CD4-positive, alpha-beta memory T cell (primary cell): ENCODE data around the gene THSD7A. TPM values are rescaled to one million over a fixed set of nuclear protein-coding genes. Genes with fewer than 3 reads are reported as not detected.

Experiments used
- CTCF ChIA-PET: fragments of 350-600 bp; sonication (Branson Sonifier 250); formaldehyde crosslinking; loops from one replicate; lab custom pipeline; 2021; ENCODE audit warnings: inconsistent platforms; ENCODE audit not compliant: partially characterized antibody; lab: Charles Lee
- POLR2A ChIA-PET: fragments of 350-600 bp; sonication (Branson Sonifier 250); formaldehyde crosslinking; loops from one replicate; lab custom pipeline; 2021; ENCODE audit not compliant: partially characterized antibody; lab: Charles Lee
- DNase-seq, 5 donors: peaks; one replicate each; pipeline versions ENCODE4 v3.0.0 to v3.0.0-alpha.2; 2020 to 2022; ENCODE audit warnings: mixed read lengths in 1 of 5
- H3K27ac ChIP-seq: one replicate; pipeline ENCODE4 v1.7.0; 2013; ENCODE audit warnings: low read depth, low read length
- H3K27me3 ChIP-seq: 2 replicates; pipeline ENCODE4 v1.7.0; 2013; ENCODE audit warnings: mild to moderate bottlenecking, low read length, moderate library complexity; ENCODE audit not compliant: insufficient read depth
- H3K36me3 ChIP-seq: 2 replicates; pipeline ENCODE4 v1.7.0; 2013; ENCODE audit warnings: mild to moderate bottlenecking, low read length, moderate library complexity; ENCODE audit not compliant: insufficient read depth
- H3K4me1 ChIP-seq: 2 replicates; pipeline ENCODE4 v1.7.0; 2013; ENCODE audit warnings: mild to moderate bottlenecking, low read length, moderate library complexity; ENCODE audit not compliant: insufficient read depth
- H3K4me3 ChIP-seq, 2 donors: one replicate each; pipeline ENCODE4 v1.7.0; 2013; ENCODE audit warnings: low read length in 2 of 2, mild to moderate bottlenecking in 1 of 2
- H3K9me3 ChIP-seq, 2 donors: one replicate each; pipeline ENCODE4 v1.7.0; 2013; ENCODE audit warnings: low read length in 2 of 2, control low read depth in 1 of 2; ENCODE audit not compliant: control insufficient read depth in 1 of 2
- H3K27ac Mint-ChIP-seq, 7 donors: one replicate each; pipeline ENCODE4 v1.8.0; 2020 to 2021; ENCODE audit warnings: mixed read lengths in 7 of 7, mild to moderate bottlenecking in 6 of 7, inconsistent platforms in 3 of 7, moderate library complexity in 3 of 7
- H3K27me3 Mint-ChIP-seq, 2 donors: one replicate each; pipeline ENCODE4 v1.8.0; 2020 to 2021; ENCODE audit warnings: mixed read lengths in 2 of 2
- H3K36me3 Mint-ChIP-seq, 2 donors: one replicate each; pipeline ENCODE4 v1.8.0; 2020 to 2021; ENCODE audit warnings: mixed read lengths in 2 of 2, inconsistent platforms in 1 of 2, mild to moderate bottlenecking in 1 of 2
- H3K4me1 Mint-ChIP-seq, 4 donors: one replicate each; pipeline ENCODE4 v1.8.0; 2020 to 2021; ENCODE audit warnings: mixed read lengths in 4 of 4, mild to moderate bottlenecking in 1 of 4
- H3K4me3 Mint-ChIP-seq, 8 donors: one replicate each; pipeline ENCODE4 v1.8.0; 2020 to 2021; ENCODE audit warnings: mixed read lengths in 8 of 8, mild to moderate bottlenecking in 7 of 8, moderate library complexity in 6 of 8, inconsistent platforms in 3 of 8
- H3K9me3 Mint-ChIP-seq, 8 donors: one replicate each; pipeline ENCODE4 v1.8.0; 2020 to 2021; ENCODE audit warnings: mixed read lengths in 8 of 8, mild to moderate bottlenecking in 5 of 8, inconsistent platforms in 3 of 8, moderate library complexity in 1 of 8
- intact Hi-C: fragments of 100-400 bp; cut with micrococcal nuclease; formaldehyde crosslinking; loops from one replicate; pipeline ENCODE4 v1.15.1; 2023
- polyA plus RNA-seq, 2 donors: library from polyadenylated mRNA; unstranded; fragments of 300-500 nt; fragmentation: Illumina TruSeq; gene quantifications; one replicate each; pipeline ENCODE4 v1.2.3, GENCODE V29; 2021
- total RNA-seq, 2 experiments: library from RNA; stranded (reverse); gene quantifications; one replicate each; pipeline ENCODE4 v1.2.3, GENCODE V29; 2021

The THSD7A gene
- total and polyA plus RNA-seq, 4 experiments from 2014 or later = not detected

GRCh38 chr7:11642276-11642675 lies 189.7 kb downstream of the THSD7A start:
- Histone ChIP-seq H3K4me3 (no peak overlapping the region), H3K36me3 (no peaks in the 10 kb centered on the region), H3K9me3 (no peaks in the 10 kb centered on the region), H3K4me1 (no peaks in the 10 kb centered on the region), H3K27me3 (no peaks in the 10 kb centered on the region), H3K27ac (no peak overlapping the region)
- no peaks in the 10 kb centered on the region for H3K27me3 Mint-ChIP-seq
- H3K36me3 Mint-ChIP-seq = no peaks in the 10 kb centered on the region
- intact Hi-C loops = no loop called here
- no peak overlapping the region for H3K4me3 Mint-ChIP-seq
- H3K4me1 Mint-ChIP-seq = no peaks in the 10 kb centered on the region
- H3K9me3 Mint-ChIP-seq = no peaks in the 10 kb centered on the region
- CTCF ChIA-PET = no interaction called here
- H3K27ac Mint-ChIP-seq = no peak overlapping the region
- DNase-seq = no peak
- POLR2A ChIA-PET = no interaction called here

- Mint-ChIP-seq H3K27me3 (no peaks in the 10 kb centered on the region), H3K36me3 (no peaks in the 10 kb centered on the region), H3K27ac (no peak overlapping the region), H3K4me3 (no peak overlapping the region), H3K4me1 (no peaks in the 10 kb centered on the region), H3K9me3 (peaks cover 0 to 2% (median 0%) of the 10 kb centered on the region in 8 donors)
- ChIA-PET POLR2A (no interaction called here), CTCF (no interaction called here)
- Histone ChIP-seq H3K36me3 (no peaks in the 10 kb centered on the region), H3K4me1 (no peaks in the 10 kb centered on the region), H3K9me3 (no peaks in the 10 kb centered on the region), H3K27me3 (no peaks in the 10 kb centered on the region), H3K27ac (no peak overlapping the region), H3K4me3 (no peak overlapping the region)
- intact Hi-C loops = no loop called here
- DNase-seq = no peak
Observed at GRCh38 chr7:11638011-11638774, 193.8 kb downstream of the THSD7A start.

GRCh38 chr7:11636274-11636673 lies 195.7 kb downstream of the THSD7A start:
- Histone ChIP-seq H3K27me3 (no peaks in the 10 kb centered on the region), H3K9me3 (no peaks in the 10 kb centered on the region), H3K36me3 (no peaks in the 10 kb centered on the region), H3K27ac (no peak overlapping the region), H3K4me1 (no peaks in the 10 kb centered on the region), H3K4me3 (no peak overlapping the region)
- POLR2A ChIA-PET = no interaction called here
- H3K4me3 Mint-ChIP-seq = no peak overlapping the region
- H3K9me3 Mint-ChIP-seq = peaks cover 0 to 2% (median 0%) of the 10 kb centered on the region in 8 donors
- CTCF ChIA-PET = no interaction called here
- no peaks in the 10 kb centered on the region for H3K4me1 Mint-ChIP-seq
- H3K27ac Mint-ChIP-seq = no peak overlapping the region
- intact Hi-C loops = no loop called here
- H3K36me3 Mint-ChIP-seq = no peaks in the 10 kb centered on the region
- DNase-seq = no peak
- H3K27me3 Mint-ChIP-seq = no peaks in the 10 kb centered on the region

GRCh38 chr7:11633310-11633709 lies 198.7 kb downstream of the THSD7A start:
- DNase-seq = no peak
- Histone ChIP-seq H3K9me3 (no peaks in the 10 kb centered on the region), H3K36me3 (no peaks in the 10 kb centered on the region), H3K27ac (no peak overlapping the region), H3K4me3 (no peak overlapping the region), H3K4me1 (no peaks in the 10 kb centered on the region), H3K27me3 (no peaks in the 10 kb centered on the region)
- Mint-ChIP-seq H3K9me3 (peaks cover 0 to 2% (median 0%) of the 10 kb centered on the region in 8 donors), H3K4me3 (no peak overlapping the region), H3K27ac (no peak overlapping the region), H3K4me1 (no peaks in the 10 kb centered on the region), H3K27me3 (no peaks in the 10 kb centered on the region), H3K36me3 (no peaks in the 10 kb centered on the region)
- intact Hi-C loops = no loop called here
- ChIA-PET POLR2A (no interaction called here), CTCF (no interaction called here)

- H3K4me3 ChIP-seq = no peak overlapping the region
- POLR2A ChIA-PET = no interaction called here
- intact Hi-C loops = no loop called here
- no peaks in the 10 kb centered on the region for H3K27me3 ChIP-seq
- DNase-seq = no peak
- no peak overlapping the region for H3K27ac Mint-ChIP-seq
- no peaks in the 10 kb centered on the region for H3K27me3 Mint-ChIP-seq
- no peaks in the 10 kb centered on the region for H3K4me1 ChIP-seq
- no peak overlapping the region for H3K27ac ChIP-seq
- no peaks in the 10 kb centered on the region for H3K9me3 ChIP-seq
- no peaks in the 10 kb centered on the region for H3K36me3 ChIP-seq
- no peaks in the 10 kb centered on the region for H3K4me1 Mint-ChIP-seq
- CTCF ChIA-PET = no interaction called here
- peaks cover 0 to 3% (median 0%) of the 10 kb centered on the region in 8 donors for H3K9me3 Mint-ChIP-seq
- H3K36me3 Mint-ChIP-seq = no peaks in the 10 kb centered on the region
- H3K4me3 Mint-ChIP-seq = no peak overlapping the region
Observed at GRCh38 chr7:11630355-11630754, 201.6 kb downstream of the THSD7A start.

DNA sequence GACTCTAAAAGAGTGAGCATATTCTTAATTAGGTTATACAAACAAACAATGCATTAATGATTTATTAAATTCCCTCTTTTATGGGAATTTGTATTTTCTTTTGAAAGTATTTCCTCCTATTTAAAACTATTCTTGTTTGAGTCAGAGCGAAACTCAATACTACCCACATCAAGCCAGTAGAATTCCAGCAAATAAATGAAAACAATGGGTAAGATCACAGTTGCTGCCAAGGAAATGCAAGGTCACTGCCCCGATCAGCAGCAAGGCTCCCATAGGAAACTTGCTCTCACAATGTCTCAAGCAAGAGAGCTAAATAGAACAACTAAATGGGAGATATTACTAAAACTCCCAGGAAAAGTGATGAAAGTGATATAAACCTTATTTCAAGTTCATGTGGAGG lies 206.3 kb downstream of the THSD7A start:
- Histone ChIP-seq H3K36me3 (no peaks in the 10 kb centered on the region), H3K9me3 (no peaks in the 10 kb centered on the region), H3K27ac (no peak overlapping the region), H3K4me3 (no peak overlapping the region), H3K4me1 (no peaks in the 10 kb centered on the region), H3K27me3 (no peaks in the 10 kb centered on the region)
- H3K27ac Mint-ChIP-seq = no peak overlapping the region
- H3K9me3 Mint-ChIP-seq = peaks cover 0 to 5% (median 1%) of the 10 kb centered on the region in 8 donors
- intact Hi-C loops = no loop called here
- no peaks in the 10 kb centered on the region for H3K27me3 Mint-ChIP-seq
- ChIA-PET POLR2A (no interaction called here), CTCF (no interaction called here)
- H3K4me1 Mint-ChIP-seq = no peaks in the 10 kb centered on the region
- DNase-seq = no peak
- no peak overlapping the region for H3K4me3 Mint-ChIP-seq
- H3K36me3 Mint-ChIP-seq = no peaks in the 10 kb centered on the region

GRCh38 chr7:11623093-11623678 lies 208.8 kb downstream of the THSD7A start:
- H3K4me3 Mint-ChIP-seq = no peak overlapping the region

More at GRCh38 chr7:11623093-11623678, 208.8 kb downstream of the THSD7A start:
- Histone ChIP-seq H3K36me3 (no peaks in the 10 kb centered on the region), H3K27ac (no peak overlapping the region), H3K9me3 (no peaks in the 10 kb centered on the region), H3K27me3 (no peaks in the 10 kb centered on the region), H3K4me3 (no peak overlapping the region), H3K4me1 (no peaks in the 10 kb centered on the region)
- Mint-ChIP-seq H3K27me3 (no peaks in the 10 kb centered on the region), H3K36me3 (no peaks in the 10 kb centered on the region), H3K9me3 (peaks cover 0 to 5% (median 1%) of the 10 kb centered on the region in 8 donors), H3K4me1 (no peaks in the 10 kb centered on the region), H3K27ac (no peak overlapping the region)
- intact Hi-C loops = no loop called here
- CTCF ChIA-PET = no interaction called here
- DNase-seq = no peak
- POLR2A ChIA-PET = no interaction called here
